Tibial nerve (tissue), 4 donors: Measurements from ENCODE around the gene SEPTIN11.

ENCODE experiments used
- EP300 ChIP-seq, 2 donors: sonication (generic); formaldehyde crosslinking; IDR thresholded peaks; one replicate each; pipeline ENCODE4 v1.6.1; 2017; ENCODE audit warnings: antibody characterized with exemption in 2 of 2, mild to moderate bottlenecking in 1 of 2
- TF ChIP-seq, protein P1 (sequence below), 5 experiments: fragments of 200-600 bp in 3 of 5; fragments of 450-650 bp in 2 of 5; sonication (generic) in 3 of 5; IDR thresholded peaks; one replicate each; pipeline ENCODE4 v1.5.1; 2016 to 2019; ENCODE audit warnings: antibody characterized with exemption in 5 of 5, mild to moderate bottlenecking in 3 of 5, moderate library complexity in 2 of 5

DNA sequence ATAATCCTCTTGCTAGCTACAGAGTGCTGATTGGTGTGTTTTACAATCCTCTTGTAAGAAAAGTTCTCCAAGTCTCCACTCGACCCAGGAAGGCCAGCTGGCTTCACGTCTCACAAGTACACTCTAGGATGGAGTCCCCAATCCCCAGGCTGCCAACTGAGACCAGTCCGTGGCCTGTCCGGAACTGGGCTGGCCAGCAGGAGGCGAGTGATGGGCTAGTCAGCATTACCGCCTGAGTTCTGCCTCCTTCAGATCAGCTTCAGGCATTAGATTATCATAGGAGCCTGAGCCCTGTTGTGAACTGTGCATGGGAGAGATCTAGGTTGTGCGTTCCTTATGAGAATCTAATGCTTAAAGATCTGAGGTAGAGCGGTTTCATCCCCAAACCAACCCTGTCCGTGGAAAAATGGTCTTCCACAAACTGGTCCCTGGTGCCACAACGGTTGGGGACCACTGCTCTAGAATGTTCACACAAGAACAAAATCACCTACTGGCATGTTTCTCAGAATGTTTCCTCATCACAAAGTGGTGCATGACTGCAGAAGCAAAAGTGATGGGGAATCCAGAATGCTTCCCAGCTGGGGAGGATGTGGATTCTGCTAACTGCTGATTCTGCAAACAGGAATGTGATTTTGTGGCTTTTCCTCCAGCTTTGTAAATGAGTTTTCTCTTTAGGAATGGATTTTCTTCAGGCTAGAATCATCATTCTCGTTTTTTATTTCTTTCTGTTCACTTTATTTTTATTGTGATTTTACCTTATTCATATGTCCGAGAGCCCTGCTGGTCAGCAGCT, 40.9 kb downstream of the SEPTIN11 start:
- TF ChIP-seq, protein P1, sequence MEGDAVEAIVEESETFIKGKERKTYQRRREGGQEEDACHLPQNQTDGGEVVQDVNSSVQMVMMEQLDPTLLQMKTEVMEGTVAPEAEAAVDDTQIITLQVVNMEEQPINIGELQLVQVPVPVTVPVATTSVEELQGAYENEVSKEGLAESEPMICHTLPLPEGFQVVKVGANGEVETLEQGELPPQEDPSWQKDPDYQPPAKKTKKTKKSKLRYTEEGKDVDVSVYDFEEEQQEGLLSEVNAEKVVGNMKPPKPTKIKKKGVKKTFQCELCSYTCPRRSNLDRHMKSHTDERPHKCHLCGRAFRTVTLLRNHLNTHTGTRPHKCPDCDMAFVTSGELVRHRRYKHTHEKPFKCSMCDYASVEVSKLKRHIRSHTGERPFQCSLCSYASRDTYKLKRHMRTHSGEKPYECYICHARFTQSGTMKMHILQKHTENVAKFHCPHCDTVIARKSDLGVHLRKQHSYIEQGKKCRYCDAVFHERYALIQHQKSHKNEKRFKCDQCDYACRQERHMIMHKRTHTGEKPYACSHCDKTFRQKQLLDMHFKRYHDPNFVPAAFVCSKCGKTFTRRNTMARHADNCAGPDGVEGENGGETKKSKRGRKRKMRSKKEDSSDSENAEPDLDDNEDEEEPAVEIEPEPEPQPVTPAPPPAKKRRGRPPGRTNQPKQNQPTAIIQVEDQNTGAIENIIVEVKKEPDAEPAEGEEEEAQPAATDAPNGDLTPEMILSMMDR (IDR thresholded peaks at IDR 0.05) = no peak
- TF ChIP-seq EP300 (IDR thresholded peaks at IDR 0.05) = no peak
